ENCODE data around the gene CD2.
A peak's percentile ranks its signal among the peaks of the same experiment; 100 is the strongest.

The CD2 gene

DNA sequence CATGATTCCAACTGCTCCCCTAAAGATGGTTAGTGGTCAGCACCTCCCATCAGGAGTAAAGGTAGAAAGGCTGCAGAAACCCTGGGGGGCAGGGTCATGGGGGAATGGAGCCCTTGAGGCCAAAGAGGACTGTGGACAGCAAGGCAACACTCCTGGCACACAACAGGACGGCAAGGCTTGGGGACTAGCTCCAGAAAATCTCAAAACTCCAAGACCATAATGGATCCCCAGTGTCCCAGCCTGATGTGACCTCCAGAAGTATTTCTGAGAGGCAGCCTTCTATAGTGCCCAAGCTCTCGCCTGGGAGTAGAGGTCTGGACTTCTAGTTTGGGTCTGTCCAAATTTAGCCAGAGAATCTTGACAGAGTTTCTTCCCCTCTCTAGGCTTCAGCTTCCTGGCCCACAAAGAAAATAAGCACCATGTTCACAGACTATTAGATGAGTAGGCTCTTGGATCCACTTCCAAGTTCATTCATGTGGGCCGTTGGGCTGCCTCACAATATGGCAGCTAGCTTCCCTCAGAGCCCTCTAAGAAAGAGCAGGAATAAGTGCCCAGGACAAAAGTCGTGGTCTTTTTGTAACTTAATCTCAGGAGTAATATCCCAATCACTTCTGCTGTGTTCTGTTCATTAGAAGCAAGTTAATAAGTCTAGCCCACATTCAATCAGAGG lies 6.9 kb downstream of the CD2 start:
- DNase-seq (ENCODE audit: low read depth) = no peak

- DNase-seq (ENCODE audit: low read depth) = no peak
Measured at GRCh38 chr1:116762281-116762680, 8.1 kb downstream of the CD2 start.

DNA sequence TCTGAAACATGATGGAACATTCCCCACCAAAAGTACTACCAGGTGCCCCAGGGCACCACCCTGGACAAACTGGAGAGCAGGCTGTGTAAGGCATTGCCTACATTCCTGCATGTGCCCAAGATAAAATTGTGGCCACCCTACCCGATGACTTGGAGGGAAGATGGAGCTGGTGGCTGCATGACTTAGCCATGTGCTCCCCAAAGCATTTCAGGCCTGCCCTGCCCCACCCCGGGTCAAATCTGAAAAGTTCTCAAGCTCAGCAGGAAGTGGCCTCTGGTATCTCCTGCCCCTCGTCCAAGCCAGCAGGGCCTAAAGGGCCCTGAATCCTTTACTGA lies 8.5 kb downstream of the CD2 start:
- DNase-seq (ENCODE audit: low read depth) = no peak

- DNase-seq (ENCODE audit: low read depth) = no peak
Measured at GRCh38 chr1:116763116-116763786, 9.0 kb downstream of the CD2 start.

- DNase-seq (ENCODE audit: low read depth) = peak; percentile 12
Measured at GRCh38 chr1:116763787-116764465, 9.7 kb downstream of the CD2 start.

DNA sequence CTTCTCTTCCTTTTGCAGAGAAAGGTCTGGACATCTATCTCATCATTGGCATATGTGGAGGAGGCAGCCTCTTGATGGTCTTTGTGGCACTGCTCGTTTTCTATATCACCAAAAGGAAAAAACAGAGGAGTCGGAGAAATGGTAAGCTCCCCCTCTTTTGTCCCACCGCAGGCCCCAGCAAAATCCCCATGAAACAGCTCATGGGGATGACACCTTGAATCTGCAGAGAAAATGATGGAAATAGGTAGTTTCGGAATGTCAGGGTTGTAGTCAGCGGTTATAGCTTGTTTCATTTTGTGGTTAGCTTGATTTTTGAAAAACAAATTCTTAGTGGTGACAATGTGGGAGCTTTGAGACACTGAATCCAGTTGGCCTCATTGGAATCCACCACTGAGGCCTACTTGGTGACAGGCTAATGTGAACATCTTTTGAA lies 10.3 kb downstream of the CD2 start:
- no peak for DNase-seq (ENCODE audit: low read depth)

DNA sequence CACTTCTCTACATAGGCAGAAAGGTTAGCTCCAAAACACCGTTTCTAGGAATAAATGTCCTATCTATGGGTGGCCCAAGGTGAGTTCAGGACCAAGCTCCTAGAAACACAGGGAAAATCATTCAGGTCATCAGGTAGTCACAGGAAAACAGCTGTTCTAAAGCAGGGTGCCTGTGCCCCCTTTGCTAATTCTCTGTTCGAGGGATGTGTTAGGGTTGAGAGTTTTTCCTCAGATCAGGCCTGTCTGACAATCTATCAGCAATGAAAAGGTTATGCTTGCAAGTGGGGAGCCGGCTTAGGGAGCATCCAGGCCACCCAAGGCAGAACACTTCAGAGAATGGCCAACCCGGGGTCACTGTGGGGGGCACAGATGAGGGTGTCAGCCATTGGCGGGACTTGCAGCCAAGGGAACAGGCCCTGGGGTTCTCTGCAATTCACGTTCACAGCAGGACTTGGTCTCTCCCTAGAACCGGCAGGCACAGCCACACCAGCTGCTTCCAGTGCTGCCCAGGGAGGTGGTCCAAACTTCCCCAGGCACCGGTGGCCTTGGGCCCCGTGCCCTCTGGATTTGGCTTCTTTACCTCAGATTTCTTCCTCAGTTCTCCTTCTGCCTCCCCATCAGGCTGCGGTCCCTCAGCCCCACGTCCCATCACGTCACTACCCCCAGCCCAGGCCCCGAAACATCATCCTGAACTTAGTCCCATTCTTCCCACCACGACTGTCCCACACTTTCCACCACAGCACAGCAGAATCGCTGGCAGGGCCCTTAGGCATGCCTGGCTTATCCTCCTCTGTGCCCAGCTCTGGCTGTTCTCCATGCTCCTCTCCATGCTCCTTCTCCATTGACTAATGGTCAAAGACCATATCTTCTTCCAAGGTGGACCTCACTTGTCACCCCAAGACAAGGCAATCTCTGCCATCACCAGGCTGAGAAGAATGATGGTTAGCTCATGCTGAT lies 11.0 kb downstream of the CD2 start:
- no peak for DNase-seq (ENCODE audit: low read depth)

DNA sequence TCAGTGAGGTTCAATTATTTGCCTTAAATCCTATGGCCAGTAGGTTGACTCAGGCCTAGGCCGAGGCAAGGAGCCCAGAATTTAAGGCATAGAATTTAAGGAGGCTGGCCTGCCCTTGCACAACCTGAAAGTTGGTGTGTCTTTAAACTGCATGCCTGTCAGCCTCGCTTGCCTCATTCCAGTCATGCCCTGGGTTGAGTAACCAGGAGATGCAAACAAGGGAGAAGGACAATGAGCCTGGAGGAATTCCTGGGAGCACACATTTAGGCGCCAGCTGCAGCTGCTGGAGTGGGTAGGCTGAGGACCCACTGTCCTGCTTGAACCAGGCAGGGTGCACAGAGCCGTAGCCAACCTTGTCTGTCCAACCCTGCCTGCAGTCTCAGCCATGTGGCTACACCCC lies 11.7 kb downstream of the CD2 start:
- no peak for DNase-seq (ENCODE audit: low read depth)

- DNase-seq (ENCODE audit: low read depth) = no peak
Measured at GRCh38 chr1:116766616-116767469, 12.6 kb downstream of the CD2 start.

GRCh38 chr1:116767782-116768382 lies 13.7 kb downstream of the CD2 start:
- DNase-seq (ENCODE audit: low read depth) = no peak

DNA sequence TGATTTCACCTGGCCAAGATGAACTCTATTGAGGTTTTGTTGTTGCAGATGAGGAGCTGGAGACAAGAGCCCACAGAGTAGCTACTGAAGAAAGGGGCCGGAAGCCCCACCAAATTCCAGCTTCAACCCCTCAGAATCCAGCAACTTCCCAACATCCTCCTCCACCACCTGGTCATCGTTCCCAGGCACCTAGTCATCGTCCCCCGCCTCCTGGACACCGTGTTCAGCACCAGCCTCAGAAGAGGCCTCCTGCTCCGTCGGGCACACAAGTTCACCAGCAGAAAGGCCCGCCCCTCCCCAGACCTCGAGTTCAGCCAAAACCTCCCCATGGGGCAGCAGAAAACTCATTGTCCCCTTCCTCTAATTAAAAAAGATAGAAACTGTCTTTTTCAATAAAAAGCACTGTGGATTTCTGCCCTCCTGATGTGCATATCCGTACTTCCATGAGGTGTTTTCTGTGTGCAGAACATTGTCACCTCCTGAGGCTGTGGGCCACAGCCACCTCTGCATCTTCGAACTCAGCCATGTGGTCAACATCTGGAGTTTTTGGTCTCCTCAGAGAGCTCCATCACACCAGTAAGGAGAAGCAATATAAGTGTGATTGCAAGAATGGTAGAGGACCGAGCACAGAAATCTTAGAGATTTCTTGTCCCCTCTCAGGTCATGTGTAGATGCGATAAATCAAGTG lies 14.3 kb downstream of the CD2 start:
- DNase-seq (ENCODE audit: low read depth) = no peak

DNA sequence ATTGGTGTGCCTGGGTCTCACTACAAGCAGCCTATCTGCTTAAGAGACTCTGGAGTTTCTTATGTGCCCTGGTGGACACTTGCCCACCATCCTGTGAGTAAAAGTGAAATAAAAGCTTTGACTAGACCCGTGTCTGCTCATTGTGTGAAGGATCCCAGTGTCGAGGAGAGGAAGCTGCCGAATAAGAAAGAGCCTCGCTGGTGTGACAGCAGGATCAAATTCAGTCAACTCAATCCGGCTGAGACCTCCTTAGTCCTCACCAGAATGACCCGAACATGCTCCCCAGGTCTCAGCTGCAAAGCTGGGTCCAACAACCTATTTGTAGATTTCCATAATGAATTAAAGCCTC lies 14.8 kb downstream of the CD2 start:
- no peak for DNase-seq (ENCODE audit: low read depth)

DNA sequence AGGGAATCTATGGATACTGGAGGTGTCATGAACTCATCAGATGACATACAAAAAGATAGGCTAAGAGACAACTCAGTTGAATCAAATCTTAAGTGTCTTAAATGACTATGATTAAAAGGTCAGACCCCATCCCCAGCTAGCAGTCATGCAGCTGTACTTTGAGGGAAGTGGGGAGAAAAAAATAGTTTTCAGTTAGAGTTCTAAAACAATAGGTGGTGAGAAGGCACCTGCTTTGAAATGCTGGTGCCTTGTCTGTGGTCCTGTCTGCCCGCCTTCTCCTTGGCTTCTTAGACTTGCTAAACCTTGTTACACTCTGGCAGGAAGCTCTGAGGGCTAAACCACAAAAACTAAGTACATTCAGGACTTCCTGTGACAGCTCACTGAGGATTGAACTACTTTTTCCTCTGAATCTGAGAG lies 15.3 kb downstream of the CD2 start:
- peak; percentile 9 for DNase-seq (ENCODE audit: low read depth)

- DNase-seq (ENCODE audit: low read depth) = no peak
Measured at GRCh38 chr1:116769994-116770393, 15.8 kb downstream of the CD2 start.

- no peak for DNase-seq (ENCODE audit: low read depth)
Measured at GRCh38 chr1:116770625-116771024, 16.4 kb downstream of the CD2 start.

GRCh38 chr1:116771997-116772647 lies 17.9 kb downstream of the CD2 start:
- no peak for DNase-seq (ENCODE audit: low read depth)

DNA sequence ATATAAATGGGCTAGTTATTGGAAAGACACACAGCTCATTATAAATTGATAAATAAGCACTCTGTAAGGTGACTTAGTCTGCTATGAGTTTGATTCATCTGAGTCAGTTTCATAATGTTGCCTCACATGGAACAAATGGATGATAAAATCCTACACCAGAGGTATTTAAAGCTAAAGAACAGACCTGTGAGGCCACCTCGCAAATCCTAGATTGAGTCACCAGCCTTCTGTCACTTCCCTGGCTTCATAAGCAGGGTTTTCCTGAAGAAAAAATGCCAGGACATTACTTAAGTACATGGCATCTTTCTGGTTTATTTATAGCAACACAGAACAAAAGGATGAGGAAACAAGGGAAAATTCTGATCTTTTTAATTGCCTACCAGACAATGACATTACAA lies 18.4 kb downstream of the CD2 start:
- no peak for DNase-seq (ENCODE audit: low read depth)

DNA sequence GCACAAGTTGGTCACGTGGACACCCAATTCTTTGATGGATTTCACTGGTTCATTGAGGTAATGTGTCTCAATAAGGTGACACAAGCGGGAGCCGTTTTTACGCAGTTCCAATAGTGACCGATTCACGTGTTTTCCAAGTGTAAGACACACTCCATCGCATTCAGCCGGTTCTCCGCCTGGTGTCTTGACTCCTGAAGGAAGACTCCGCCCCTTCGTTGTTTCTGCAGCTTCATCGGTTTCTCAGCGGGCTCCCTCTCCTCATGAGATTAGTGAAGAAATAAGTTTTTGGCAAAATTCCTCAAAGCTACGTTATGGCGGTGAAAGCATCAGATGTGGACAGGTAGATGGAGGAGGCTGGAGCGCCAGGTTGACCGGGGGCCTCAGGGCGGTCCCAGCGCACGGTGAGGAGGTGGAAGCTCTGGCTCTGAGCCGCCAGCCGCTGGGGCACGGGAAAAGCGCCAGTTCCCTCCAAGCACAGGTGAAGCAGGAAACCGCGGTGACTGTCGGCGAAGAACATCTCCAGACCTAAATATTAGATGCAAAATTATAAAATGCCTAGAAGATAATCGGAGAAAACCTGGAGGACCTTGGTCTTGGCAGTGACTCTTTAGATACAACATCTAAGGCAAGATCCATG lies 21.0 kb downstream of the CD2 start:
- no peak for DNase-seq (ENCODE audit: low read depth)

All from CMK (cell line).